Measurements from ENCODE around the gene JPT1.

Gene JPT1

DNA sequence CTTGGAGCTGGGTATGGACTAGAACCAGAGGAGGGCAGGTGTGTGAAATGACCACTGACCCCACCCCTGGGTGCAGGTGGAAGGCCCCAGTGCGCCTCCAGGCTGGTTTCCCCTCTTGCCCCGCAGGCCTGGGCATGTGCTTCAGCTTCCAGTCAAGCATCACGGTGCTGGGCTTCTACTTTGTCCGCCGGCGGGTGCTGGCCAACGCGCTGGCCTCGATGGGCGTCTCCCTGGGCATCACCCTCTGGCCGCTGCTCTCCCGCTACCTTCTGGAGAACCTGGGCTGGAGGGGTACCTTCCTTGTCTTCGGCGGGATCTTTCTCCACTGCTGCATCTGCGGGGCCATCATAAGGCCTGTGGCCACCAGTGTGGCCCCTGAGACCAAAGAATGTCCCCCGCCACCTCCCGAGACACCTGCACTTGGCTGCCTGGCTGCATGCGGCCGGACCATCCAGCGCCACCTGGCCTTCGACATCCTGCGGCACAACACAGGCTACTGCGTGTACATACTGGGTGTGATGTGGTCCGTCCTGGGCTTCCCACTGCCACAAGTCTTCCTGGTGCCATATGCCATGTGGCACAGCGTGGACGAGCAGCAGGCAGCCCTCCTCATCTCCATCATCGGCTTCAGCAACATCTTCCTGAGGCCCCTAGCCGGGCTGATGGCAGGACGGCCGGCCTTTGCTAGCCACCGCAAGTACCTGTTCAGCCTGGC is 54.3 kb downstream of the JPT1 start:
- no peak for DNase-seq

DNA sequence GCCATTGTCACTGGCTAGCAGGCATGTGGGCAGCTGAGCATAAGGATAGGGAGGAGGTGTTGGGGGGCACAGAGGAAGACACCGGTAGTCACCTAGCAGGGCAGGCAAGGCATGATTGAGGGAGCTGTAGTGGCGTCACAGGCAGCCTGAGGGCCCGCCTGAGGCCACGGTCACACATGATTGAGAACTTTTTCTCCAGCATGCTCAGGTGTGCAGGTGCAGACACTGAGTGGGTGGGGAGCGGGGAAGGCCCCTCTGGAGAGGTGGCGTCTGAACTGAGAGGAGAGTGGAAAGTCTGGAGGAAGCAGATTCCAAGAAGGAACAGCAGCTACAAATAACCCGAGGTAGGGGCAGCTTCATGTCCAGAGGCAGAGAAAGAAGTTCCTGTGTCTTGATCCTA is 55.5 kb downstream of the JPT1 start:
- DNase-seq: no peak

DNA sequence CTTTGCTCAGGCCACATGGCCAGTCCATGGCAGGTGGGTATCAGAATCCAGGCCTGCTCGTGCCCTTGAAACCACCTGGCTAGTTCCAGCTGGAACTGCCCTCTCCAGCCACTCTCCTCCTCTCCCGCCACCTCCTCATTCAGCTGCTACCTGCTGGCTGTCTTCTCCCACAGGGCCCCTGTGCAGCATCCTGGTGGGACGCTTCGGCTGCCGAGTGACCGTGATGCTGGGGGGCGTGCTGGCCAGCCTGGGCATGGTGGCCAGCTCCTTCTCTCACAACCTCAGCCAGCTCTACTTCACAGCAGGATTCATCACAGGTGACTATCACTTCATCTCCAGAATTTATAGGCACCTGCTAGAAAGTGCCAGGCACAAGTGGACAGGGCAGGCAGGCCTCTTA is 56.4 kb downstream of the JPT1 start:
- no peak for DNase-seq

DNA sequence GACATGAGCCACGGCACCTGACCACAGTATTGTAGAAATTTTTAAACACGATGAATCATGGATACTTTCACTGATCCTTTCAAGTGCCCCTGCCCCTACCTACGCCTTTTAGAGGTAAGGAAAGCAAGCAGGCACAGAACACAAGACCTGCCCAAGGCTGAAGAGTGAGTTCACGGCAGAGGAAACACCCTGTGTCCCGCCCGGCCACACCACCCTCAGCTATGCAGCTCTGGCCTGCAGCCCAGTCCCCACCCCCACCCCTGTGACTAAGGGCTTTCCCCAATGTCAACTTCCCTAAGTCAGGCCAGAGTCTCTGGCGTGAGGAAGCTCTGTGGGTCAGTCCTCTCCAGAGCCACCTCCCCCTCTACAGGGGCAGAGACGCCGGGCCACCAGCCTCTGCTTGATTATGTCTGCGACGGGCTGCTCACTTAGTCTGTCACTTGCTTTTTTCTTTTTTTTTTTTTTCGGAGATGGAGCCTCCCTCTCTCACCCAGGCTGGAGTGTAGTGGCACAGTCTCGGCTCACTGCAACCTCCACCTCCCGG is 58.2 kb downstream of the JPT1 start:
- DNase-seq: no peak

DNA sequence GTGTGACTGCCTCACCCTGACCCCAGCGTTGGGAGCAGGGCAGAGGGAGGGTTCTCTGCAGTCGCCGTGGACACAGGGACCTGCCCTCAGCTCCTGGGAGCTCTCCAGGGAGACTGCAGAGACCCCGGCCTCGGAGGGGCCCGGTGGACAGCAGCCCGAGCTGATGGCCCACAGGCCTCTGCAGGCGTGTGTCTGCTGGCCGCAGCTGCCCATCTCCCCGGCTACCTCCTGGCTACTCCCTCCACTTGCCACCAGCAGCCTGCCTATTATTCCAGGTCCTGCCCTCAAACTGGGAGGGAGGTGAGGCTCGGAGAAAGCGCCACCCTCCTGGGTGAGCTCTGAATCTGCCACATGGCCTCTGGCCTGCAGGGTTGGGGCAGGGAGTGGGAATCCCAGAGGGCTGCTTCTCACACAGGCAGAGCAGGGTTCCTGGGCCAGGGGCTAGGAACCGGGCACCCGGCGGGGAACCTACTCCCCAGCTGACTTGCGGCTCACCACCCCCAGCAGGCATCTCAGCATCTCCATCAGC is 59.4 kb downstream of the JPT1 start:
- no peak for DNase-seq

DNA sequence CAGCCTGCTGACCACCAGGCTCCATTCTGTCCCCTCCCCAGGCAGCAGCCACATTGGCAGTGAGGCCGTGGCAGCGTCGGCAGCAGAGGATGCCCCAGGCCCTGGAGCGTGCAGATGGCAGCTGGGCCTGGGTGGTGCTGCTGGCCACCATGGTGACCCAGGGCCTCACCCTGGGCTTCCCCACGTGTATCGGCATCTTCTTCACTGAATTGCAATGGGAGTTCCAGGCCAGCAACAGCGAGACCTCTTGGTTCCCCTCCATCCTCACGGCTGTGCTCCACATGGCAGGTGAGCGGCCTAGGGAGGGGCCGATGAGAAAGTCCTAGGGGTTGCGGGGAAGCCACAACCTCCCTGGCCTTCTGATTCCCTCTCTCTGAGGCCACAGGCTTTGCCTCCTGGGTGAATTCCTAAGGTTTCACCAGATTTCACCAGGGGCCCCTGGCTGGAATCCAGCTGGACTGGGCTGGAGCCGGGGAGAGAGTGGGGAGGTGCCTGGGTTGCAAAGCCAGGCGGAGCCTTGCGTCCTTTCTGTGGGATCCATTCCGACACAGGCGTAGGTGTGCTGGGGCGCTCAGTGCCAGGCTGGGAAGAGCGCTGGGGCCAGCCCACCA is 60.7 kb downstream of the JPT1 start:
- no peak for DNase-seq

DNA sequence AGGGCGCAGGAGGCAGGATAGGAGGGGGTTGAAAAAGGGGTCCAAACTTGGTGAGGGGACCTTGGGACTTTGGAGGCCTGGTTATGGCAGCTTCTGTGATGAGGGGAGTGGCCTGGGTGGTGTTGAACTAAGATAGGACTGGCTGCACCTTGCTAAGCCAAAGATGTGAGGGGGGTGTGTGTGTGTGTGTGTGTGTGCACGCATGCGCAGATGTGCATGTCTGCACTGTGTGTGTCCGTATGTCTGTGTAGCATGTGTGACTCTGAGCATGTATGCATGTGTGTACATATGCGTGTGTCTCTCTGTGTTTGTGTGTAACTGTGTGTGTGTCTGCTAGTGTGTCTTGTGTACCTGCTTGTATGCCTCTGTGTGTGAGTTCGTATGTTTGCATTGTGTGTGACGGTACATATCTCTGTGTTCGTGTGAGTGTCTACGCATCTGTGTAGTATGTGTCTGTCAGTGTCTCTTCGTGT is 62.4 kb downstream of the JPT1 start:
- DNase-seq: no peak

DNA sequence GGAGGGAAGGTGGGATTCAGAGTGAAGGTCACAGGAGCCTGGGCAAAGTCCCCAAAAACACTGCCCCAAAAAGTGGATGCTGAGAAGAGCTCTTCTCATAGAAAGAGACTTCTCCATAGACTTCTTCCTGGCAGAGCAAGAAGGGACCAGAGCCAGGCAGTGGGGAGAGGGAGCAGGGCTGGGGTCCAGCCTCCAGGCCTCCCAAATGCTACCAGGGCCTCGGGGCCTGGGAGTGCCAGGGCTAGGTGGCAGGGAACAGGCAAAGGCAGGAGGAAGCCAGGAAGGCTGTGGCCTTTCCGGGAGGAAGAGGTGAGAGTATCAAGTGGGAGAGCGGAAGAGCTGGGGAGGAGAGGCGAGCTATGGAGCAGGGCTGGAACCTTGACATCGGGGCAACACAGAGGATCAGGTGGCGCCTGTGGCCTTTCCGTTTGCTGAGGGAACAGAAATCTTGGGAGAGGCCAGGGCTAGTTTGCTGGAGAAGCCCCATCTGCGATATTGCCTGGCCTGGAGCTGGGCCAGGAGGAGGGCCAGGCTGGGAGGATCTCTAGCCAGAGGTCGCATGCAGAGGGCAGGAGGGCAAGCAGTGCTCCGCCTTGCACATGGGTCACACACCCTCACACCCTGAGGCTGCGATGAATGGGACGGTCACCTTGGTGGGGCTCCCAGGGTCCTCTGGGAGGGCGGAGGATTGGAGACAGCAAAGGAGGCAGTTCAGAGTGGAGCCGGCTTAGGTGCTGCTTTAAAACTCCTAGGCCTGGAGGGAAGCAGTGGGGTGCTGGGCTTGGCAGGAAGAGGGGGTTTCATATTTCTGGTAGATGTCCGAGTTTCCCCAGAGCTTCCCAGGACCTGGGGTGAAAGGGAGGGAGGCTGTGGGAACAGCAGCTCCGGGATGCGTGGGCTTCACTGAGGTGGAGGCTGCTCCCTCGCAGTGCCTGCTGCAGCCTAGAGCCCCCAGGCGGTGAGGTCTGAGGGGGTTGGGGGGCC is 63.1 kb downstream of the JPT1 start:
- no peak for DNase-seq

DNA sequence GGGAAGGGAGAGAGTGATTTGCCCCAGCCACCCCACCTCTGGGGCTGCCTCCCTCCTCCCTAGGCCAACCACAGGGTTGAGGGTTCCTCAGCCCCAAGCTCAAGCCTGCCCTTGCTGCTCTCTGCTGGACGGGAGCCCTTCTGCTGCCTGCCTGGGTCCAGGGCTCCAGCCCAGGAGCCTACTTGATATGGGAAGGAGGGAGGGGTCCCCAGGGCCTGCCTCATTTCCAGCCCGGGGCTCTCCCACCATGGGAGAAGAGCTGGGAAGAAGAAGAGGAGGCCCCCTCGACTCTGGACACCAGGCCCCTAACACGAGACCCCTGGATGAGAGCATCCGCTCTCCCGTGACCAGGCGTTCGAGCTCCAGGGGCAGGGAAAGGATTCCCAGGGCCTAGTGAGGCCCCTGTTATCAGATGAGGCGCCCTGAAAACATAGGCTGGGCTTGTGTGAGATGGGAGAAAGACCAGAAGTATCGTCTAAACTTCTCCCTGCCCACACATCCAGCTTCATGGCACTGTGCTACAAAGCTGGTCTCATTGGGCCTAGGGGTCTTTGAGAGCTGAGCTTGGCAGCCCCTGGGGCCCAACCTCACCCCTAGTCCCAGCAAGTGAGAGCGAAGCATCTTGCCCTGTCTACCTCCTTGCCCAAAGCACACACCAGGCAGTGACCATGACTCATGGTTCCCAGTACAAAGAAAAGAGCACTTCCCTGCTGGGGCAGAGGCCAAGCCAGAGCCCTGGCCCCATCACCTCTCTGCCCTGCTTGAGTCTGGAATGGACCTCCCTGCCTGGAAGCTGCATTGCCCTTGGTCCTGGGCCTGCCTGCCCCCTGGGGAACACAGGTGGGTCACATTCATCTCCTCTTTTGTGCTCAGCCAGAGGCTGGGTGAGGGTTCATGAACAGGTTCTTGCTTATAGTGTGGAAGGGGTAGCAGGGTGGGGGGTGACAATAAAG is 65.6 kb downstream of the JPT1 start:
- DNase-seq: no peak

DNA sequence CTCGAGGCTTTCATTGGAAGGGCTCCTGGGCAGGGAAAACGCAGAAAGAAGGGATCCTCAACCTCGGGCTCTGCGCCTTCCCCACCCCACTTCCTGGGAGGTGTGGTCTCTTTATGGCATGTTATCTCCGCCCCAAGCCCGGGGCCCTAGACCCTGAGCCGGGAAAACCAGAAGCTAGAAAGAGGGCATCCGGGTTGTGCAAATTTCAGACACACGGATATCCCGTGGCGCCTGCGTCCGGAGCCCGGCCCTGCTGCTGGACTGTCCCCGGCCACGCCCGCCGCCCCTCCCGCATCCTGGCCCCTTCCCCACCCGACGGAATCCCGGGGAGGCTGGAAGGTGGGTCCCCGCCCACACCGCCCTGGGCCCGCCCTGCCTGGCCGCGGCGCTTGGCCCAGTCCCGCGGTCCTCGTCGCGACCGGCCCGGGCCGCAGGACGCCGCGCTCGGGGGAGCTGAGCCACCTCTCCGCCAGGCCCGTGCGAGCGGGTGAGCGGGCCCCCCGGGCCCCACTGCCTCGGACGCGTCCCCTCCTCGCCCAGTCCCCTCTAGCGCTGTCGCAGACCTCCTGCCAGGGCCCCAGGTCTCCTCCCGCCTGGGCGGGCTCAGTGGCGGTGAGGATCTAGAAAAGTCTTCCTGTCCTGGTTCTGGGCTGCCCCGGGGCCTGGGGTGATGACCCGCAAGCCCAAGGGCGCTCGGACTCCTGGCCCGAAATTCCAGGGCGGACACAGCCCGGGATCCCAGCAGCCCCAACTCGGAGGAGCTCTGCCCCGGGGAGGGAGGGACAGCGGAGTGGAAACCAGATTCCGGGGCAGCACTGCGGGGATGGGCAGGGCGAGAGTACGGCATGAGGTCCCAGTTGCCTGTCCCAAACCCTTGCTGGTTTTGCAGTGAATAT is 66.5 kb downstream of the JPT1 start, which contains the start of gene SLC16A5:
TSS of gene SLC16A5 (plus strand) at position 397 of the 896 bp plus-strand sequence. CDS start 5,683 bp downstream, outside the sequence.
- no peak for DNase-seq

DNA sequence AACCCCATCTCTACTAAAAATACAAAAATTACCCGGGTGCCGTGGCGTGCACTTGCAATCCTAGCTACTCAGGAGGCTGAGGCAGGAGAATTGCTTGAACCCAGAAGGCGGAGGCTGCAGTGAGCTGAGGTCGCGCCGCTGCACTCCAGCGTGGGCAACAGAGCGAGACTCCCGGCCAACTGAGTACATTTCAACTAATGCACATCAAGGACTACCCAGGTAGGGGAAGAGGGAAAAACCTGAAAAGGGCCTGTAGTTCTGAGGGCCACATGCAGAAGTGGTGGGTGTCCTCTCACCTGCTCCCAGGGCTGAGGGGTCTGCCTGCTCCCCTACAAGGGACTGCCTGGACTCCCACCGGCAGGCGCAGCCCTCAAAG is 67.1 kb downstream of the JPT1 start:
- no peak for DNase-seq

DNA sequence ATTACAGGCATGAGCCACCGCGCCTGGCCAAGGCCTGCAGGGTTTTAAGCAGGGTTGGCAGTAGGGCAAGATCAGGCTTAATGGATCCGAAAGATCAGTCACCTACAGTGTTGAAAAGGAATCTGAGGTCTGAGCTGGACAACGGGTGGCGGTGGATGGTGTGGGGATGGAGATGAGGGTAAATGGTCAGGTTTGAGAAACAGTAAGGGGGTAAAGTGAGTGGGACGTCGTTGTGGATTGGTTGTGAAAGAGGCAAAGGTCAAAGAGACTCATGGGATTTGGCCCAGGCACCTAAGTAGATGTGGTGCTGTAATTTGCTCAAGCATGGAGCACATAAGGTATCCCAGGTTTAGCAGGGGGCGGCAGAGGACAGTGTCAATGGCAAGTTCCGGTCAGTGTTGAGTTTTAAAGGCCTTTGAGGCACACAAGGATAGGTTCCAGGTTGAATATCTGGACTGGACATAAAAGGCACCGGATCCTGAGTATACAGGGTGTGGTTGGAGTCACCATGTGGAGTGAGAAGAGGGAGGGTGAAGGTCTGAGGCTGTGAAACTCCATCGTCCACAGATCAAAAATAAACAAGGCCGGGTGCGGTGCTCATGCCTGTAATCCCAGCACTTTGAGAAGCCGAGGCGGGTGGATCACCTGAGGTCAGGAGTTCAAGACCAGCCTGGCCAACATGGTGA is 67.7 kb downstream of the JPT1 start:
- no peak for DNase-seq

All from NCI-H2227 treated with DMSO at 0.1 percent for 48 hours (cell line).